LHCN-M2 (cell line): ENCODE data around the gene RBM8A. TPM values are rescaled to one million over a fixed set of nuclear protein-coding genes. Genes with fewer than 3 reads are reported as not detected.
A peak's percentile ranks its signal among the peaks of the same experiment; 100 is the strongest.
"Not testable (repeated sequence)": the region's sequence is repeated elsewhere in the genome, so short reads cannot be mapped to it uniquely, and the experiment has no call there.

ENCODE experiments used
- DNase-seq: peaks from one replicate; pipeline ENCODE4 v3.0.0-alpha.2; 2012; ENCODE audit warnings: low read depth
- total RNA-seq: library from RNA; depleted of rRNA; stranded (reverse); fragments of >200 nt; gene quantifications from 2 replicates; pipeline ENCODE4 v1.2.3, GENCODE V29; 2014

Gene RBM8A
- total RNA-seq, 1 experiment from 2014 or later: 284 TPM

DNA sequence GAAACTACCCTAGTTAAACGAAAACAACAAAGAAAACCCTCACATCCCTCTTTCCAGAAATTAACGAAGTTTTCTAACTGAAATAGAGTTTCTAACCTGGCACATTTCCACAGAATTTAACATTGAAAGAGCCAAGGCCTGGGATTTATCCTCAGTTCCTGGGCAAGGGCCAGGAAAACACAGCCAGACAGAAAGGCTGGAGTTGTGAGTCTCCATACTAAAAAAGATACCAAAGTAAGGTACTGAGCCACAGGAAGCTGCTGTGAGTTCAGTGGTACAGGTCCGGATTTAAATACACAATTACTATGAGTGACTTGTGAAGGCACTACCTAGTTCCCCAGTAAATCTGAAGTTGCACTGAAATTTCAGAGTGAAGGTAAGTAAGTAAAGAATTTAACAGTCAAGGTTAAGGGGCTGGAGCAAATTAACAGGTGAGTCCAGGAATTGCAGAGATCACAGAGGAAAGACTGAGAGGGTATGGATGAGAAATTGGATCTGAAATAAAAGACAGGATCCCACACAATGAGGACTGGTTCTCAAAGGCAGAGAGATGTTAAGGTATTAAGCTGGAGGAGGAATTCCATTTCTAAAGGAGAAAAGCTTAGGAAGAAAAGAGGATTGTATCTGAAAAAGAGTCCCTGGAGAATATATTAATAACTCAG lies 29.6 kb upstream of the RBM8A start:
- DNase-seq: peak; percentile 12

DNA sequence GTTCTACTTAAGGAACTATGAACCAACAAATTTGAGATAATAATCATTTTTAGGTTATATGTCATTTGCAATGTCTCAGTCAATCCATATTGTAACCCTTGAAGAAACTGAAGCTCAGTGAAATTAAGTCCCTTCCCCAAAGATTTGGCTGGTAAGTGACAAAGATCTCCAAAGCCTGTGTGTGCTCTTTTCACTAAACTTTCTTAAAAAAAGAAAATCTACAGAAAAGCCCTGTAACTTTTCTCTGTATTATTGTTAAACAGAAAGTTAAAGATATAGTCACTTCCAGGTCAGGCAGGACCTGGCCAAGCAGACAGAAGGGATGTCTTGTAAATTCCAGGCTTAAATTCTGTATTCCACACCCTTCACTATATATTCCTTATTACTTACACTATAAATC lies 29.1 kb upstream of the RBM8A start:
- DNase-seq: no peak

DNA sequence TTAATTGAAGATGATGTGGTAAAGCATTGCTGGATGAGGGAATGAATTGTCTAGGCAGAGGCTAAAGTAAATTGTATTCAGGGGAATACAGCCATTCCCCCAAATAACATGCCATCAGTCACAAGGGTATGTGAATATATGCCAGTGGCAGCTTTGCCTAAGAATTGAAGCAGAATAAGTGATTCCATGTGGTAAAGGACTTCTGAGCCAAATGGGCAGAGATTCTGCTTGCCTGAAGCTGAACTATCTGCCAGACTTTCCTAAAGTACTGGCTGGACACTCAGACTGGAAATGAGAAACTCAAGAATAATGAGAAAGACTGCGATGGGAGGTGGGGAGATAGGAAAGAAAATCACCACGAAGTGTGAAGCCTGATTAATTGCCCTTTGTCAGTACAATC lies 28.2 kb upstream of the RBM8A start:
- DNase-seq: no peak

DNA sequence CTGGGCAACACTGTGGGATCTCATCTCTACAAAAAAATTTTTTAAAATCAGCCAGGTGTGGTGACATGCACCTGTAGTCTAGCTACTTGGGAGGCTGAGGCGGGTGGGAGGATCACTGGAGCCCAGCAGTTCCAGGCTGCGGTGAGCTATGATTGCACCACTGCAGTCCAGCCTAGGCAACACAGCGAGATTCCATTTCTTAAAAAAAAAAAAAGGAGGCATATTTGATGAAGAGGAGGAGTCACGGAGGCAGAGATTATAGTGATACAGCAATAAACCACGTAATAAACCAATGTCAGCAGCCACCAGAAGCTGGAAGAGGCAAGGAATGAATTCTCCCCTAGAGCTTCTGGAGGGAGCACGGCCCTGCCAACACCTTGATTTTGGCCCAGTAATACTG lies 26.6 kb upstream of the RBM8A start:
- DNase-seq: no peak

DNA sequence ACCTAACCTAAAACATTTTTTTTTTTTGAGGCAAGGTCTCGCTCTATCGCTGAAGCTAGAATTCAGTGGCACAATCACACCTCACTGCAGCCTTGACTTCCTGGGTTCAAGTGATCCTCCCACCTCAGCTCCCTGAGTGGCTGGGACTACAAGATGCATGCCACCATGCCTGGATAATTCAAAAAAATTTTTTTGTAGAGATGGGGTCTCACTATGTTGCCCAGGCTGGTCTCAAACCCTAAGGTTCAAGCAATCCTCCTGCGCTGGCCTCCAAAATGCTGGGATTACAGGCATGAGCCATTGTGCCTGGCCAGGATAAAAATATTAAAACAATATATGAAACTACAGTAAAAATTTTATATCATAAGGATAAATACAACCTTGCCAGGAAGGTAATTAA lies 25.6 kb upstream of the RBM8A start:
- DNase-seq: no peak

DNA sequence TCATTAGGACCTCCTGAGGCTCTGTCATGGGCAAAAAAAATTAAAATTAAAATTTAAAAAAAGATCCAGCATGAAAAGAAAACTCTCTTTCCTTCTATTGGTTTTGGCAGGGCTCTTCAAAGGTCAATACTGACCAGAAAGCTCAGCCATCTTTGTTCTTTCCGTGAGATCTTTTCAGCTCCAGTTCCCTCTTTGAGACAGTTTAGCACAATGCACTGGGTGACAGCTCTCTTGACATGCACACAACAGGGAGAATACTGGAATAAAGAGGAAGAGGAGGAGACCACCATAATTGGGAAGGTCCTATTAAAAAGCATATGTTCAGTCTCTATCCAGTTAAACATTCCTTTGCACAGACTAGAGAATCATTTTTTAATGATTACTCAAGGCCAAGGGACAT lies 24.2 kb upstream of the RBM8A start:
- no peak for DNase-seq

DNA sequence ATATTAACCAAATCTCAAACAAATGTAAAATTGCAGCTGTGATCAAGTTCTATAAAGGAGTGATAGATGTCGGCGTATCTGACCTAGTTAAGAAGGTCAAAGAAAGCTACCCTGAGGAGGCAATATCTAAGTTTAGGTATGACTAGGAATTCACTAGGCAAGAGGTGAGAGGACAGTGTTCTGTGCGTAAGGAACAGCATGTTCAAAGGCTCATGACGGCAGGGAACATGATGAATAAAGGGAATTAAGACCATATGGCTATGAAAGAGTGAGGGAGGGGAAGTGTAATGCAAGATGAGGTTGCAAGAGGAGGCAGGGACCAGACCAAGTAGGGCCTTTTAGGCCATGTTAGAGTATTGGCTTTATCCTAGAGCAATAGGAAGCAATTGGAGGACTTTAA lies 21.9 kb upstream of the RBM8A start:
- no peak for DNase-seq

DNA sequence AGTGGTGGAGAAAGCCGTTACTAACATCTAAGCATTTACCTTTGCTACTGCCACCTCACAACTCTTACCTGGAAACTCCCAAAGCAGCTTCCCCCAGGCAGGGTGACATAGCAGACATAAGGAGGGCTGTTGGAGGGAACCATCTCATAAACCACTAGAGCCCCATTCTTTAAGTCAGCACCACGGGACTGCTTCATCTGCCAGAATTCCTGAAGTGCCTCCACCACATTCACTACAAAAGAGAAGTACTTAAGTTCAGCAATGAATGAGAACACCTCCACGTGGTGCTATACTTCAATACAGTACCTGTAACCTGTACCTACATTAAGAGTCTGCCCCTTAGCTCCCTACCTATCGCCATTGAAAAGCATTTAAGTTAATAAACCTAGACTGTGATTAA lies 20.3 kb upstream of the RBM8A start:
- no peak for DNase-seq

DNA sequence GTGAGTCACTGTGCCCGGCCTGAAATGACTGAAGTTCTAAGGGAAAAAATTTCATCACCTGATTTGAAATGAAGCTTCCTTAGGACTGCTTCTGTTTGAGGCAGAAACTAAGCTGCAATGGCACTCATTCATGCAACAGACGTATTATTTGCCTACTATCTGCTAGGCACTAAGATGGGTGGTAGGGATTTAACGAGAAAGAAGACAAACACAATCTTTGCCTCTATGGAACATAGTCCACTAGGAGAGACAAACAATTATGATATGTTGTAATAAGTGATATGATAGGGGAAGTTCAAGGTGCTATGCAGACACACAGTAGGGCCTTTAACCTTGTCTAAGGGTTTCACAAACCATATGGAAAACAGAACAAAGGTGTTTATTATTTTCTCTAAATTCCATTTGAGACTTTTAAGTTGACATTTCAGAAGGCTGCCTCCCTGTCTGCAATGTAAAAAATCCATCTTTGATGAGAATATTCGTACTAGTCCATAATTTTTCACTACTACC lies 19.2 kb upstream of the RBM8A start:
- DNase-seq: no peak

DNA sequence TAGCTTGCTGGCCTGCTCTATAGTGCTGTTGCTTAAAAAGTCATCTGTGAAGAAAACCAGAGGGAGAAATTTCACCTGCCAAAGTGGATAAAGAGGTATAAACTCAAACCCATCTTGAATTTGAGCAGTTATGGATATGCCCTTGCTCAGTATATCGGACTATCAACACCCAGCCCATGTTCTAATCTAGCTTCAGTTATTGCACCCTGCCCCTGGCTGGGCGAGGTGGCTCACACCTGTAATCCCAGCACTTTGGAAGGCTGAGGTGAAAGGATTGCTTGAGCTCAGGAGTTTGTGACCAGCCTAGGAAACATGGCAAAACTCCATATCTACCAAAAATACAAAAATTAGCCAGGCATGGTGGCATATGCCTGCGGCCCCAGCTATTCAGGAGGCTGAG lies 17.2 kb upstream of the RBM8A start:
- no peak for DNase-seq

DNA sequence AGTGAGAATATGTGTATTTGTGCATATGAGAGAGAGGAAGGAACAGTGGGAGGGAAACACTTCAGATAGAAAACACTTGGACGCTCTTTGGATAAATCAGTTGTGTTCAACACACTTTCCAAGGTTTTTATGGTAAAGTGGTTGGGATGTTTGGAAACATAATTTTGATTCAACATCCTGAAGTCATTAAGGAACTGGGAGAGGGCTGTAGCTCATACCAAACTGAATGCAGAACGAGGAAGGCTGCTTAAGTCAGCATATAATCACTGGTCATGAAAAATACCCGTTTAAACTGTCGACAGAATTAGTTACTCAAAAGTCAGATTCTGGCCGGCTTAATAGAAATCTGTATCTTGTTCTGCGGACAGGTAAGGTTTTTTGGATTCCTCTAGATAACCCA lies 15.6 kb upstream of the RBM8A start:
- DNase-seq: no peak

DNA sequence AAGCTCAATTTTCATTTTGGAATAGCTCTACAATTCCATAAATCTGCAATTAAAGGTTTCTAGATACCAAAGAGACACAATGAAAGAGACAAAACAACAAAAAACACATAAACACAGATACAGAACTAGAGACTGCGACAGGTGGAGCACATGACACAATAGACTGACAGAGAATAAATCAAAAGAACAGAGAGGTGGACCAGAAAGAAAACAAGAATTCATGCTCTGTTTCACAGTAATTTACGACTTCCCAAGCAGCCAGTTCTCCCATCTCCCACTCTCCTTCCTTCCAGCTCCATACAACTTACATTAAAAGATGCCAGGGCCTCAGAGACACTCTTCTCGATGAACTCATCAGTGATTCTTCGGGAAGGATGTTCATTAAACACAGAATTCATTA lies 15.1 kb upstream of the RBM8A start:
- no peak for DNase-seq

DNA sequence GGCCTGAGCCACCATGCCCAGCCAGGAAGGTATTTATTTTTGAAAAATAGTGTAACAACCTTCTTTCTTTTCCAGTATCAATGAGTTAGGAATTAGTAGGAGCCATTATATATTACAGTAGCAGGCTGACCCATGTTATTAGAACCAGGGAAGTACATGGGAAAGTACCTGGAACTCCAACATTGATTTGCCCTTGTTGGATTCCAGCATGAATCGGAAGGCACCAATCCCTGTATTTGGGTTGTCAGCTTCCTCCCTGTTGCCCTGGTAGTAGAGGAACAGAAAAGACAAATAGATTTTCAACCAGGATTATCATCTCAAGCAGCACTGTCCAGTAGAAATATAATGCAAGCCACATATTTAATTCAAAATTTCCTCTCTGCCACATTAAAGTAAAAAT lies 10.2 kb upstream of the RBM8A start:
- no peak for DNase-seq

DNA sequence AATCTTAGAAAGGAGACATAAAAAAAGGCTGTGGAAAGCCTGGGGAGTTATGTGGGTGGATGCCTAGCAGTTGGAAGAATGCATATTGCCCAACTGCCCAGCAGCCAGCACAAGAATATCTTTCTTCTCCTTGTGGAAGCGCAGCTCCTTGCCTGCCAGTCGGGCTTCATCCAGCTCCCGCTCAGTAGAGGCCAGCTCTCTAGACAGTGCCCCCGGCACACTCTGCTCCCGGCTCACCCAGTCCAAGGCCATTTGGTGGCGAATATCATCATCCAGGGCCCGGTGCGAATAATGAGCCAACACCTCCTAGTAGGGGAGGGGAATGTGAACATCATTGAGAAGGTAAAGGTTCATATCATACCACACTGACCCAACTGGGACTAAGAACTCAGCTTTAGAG lies 9.0 kb upstream of the RBM8A start:
- DNase-seq: no peak

DNA sequence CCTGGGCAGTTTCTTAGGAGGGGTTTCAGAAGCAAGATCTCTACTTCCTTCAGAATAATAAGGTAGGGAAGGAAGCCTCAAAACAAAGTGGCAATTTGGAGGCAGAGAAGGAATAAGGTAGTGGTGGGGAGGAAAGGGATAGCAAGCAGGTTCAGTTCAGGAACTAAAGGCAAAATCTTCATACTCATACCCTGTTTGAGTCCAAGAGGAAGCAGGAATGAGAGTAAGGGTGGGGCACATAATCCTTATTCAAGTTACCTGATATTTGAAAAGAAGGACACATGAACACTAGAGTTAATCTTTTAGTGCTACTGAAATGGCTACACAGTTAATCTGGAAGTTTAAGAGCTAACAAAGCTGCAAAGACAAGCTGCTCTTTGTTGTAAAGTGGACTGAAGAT lies 8.4 kb upstream of the RBM8A start:
- no peak for DNase-seq

DNA sequence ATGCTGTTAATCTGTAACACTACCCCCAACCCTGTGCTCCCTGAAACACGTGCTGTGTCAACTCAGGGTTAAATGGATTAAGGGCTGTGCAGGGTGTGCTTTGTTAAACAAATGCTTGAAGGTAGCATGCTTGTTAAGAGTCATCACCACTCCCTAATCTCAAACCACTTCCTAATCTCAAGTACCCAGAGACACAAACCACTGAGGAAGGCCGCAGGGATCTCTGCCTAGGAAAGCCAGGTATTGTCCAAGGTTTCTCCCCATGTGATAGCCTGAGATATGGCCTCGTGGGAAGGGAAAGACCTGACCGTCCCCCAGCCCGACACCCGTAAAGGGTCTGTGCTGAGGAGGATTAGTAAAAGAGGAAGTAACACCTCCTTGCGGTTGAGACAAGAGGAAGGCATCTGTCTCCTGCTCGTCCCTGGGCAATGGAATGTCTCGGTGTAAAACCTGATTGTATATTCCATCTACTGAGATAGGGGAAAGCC lies 5.3 kb upstream of the RBM8A start:
- DNase-seq: not testable (repeated sequence)

DNA sequence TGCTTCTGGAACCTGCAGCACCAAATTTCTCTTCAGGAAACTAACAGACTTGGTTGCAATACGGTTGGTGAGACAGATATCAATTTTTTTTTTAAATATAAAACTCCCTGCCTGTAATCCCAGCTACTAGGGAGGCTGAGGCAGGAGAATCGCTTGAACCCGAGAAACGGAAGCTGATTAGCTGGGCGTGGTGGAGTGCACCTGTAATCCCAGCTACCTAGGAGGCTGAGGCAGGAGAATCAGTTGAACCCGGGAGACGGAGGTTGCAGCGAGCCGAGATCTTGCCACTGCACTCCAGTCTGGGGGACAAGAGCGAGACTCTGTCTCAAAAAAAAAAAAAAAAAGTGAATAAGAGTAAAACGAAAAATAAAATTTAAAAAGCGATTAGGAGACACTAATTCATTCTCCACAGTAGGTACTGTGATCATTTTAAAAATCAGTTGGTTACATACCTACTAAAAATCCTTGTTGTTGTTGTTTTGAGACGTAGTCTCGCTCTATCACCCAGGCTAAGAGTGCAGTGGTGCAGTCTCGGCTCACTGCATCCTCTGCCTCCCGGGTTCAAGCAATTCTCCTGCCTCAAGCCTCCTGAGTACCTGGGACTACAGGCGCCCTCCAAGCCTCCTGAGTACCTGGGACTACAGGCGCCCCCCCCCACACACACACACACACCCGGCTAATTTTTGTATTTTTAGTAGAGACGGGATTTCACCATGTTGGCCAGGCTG lies 796 bp upstream of the RBM8A start:
- DNase-seq: no peak

DNA sequence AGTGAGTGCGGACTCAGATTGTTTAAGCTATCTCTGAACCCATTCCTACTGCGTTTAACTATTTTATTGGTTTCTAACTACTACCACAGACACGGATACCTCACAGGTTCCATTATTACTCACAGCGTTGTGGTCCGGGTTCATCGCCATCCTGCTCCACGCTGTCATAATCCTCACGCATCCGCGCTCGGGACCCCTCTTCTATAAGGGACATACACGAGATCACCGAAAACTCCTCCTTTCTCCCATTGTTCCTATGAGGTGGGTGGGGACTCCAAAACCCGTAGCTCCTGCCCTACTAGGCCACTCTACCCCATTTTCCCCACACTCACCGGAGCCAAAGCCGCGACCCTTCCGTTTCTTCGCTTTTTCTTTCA lies 610 bp downstream of the RBM8A start:
- peak; percentile 31 for DNase-seq

DNA sequence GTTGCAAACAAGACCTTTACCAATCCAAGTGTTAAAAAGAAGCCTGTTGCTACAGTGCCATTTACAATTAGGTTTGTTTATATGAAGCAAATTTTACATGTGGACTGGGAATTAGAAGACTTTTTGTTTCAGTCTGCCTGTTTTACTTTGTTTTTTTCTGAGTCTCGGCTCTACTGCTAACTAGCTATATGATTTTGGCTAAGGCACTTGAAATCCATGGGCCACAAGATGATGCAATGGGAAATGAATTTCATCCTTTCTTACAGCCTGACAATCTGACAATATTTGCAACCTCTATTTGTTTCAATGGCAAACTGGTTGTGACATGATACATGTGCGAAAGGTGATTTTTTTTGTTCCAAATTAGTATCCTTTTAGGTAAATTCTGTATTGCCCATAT lies 5.0 kb downstream of the RBM8A start:
- no peak for DNase-seq

DNA sequence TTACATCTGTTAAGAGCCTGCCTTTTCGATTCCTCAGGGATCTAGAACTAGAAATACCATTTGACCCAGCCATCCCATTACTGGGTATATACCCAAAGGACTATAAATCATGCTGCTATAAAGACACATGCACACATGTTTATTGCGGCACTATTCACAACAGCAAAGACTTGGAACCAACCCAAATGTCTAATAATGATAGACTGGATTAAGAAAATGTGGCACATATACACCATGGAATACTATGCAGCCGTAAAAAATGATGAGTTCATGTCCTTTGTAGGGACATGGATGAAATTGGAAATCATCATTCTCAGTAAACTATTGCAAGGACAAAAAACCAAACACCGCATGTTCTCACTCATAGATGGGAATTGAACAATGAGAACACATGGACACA lies 7.0 kb downstream of the RBM8A start:
- DNase-seq: not testable (repeated sequence)

DNA sequence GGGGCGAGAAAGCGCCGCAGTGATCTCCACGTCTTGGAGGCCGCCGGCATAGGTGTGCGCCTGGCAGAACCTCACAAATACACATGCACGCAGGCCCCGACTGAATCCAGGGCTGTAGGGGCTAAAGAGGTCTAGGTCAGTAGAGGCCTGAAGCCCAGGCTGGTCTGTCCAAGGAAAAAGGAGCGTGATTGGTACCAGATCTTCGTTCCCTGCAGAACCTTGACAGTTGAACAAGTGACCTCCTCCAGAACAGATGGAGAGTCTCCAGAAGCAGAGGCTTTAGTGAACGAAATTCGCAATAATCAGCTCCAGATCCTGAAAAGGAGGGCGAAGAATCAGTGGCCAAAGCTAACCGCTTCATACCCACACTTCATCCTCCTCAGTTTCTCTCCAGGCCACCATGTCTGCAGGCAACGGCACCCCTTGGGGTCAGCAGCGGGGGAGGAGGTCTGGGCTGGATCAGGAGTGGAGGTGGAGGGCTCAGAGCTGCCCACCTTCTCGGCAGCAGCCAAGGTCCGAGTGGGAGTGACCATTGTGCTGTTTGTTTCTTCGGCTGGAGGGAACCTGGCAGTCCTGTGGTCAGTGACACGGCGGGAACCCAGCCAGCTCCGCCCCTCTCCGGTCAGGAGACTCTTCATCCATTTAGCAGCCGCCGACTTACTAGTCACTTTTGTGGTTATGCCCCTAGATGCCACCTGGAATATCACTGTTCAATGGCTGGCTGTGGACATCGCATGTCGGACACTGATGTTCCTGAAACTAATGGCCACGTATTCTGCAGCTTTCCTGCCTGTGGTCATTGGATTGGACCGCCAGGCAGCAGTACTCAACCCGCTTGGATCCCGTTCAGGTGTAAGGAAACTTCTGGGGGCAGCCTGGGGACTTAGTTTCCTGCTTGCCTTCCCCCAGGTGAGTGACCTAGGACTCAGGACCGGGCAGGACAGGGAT lies 8.0 kb downstream of the RBM8A start:
- DNase-seq: peak; percentile 62
